CMK (cell line): ENCODE data around the gene FAM228B.
"Not testable (repeated sequence)": the region's sequence is repeated elsewhere in the genome, so short reads cannot be mapped to it uniquely, and the experiment has no call there.

Source experiments
- DNase-seq: peaks from one replicate; pipeline ENCODE4 v3.0.0-alpha.2; 2010; ENCODE audit warnings: low read depth

The FAM228B gene

DNA sequence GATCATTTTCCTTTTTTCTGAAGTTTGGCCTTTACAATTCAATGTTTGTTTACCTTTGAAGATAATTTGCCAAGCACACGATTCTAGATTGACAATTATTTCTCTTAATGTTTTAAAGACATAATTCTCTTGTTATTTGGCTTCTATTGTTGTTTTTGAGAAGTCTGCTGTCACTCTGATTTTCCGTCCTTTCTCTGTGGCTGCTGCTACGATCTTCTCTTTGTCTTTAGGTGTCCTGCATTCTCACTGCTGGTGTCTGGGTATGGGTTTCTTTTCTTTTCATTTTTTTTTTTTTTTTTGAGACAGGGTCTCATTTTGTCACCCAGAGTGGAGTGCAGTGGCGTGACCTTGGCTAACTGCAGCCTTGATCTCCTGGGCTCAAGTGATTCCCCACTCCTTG lies 36.4 kb downstream of the FAM228B start:
- no peak for DNase-seq

DNA sequence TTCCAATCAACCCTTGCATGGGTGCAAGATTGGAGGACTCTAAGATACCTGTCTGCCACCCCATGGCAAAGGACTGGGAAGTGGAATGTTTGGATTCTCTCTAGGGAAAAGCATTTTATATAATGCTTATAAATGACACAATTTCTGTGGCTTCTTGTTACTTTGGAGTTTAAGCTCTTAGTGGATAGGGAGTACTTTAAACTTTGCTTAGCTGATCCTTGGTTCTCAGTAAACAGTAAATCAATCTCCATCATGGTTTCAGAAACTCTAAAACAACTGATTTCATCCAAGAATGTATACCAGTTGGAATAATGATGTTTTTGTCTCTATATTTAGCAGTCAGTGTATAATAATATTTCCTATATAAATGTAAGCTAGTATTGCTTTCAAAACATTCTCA lies 37.5 kb downstream of the FAM228B start:
- DNase-seq: no peak

DNA sequence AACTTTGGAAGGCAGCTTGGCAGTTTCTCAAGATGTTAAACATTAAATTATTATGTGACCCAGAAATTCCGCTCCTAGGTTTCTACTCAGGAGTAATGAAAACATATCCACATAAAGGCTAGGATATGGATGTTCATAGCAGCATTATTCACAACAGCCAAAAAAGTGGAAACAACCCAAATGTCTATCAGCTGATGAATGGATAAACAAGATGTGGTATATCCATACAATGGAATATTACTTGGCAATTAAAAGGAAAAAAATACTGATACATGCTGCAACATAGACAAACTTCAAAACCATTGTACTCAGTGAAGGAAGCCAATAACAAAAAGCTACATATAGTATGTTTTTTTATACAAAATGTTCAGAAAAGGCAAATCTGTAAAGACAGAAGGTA lies 39.2 kb downstream of the FAM228B start:
- no peak for DNase-seq

DNA sequence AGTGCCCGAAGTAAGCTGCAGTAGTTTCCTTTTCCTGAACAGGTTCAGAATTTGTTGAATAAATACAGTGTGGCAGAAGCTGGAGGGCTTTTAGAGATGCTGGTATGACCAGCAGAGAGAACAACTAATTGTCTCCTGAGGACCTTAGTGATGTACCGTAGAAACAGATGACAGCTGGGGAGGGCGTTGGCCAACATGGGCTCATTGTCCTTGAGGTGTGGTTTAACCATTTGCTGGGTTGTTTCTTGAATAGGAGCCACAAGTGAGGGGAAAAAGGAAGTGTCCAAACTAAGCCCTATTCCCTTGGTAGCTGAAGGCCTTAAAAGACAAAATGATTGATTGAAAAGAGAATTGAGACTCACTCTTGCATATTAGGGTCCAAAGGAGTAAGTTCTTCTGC lies 39.9 kb downstream of the FAM228B start:
- DNase-seq: no peak

DNA sequence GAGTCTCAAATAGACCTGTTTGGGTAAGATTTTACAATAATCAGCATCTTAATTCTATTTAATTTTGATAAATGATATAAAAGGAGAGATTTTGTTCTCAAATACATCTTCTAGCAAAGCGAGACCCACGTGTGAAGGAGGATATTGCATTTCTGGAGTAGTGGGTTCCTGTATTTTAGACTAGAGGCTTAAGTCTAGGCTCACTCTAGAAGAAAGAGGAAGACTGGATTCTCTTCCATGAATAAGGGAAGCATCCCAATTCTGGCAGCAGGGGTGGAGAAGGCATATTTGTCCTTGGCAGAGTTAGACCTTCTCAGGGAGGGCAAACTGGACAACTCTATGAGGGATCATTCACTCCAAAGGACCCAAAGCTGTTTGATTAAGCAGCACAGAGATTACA lies 40.3 kb downstream of the FAM228B start:
- no peak for DNase-seq

DNA sequence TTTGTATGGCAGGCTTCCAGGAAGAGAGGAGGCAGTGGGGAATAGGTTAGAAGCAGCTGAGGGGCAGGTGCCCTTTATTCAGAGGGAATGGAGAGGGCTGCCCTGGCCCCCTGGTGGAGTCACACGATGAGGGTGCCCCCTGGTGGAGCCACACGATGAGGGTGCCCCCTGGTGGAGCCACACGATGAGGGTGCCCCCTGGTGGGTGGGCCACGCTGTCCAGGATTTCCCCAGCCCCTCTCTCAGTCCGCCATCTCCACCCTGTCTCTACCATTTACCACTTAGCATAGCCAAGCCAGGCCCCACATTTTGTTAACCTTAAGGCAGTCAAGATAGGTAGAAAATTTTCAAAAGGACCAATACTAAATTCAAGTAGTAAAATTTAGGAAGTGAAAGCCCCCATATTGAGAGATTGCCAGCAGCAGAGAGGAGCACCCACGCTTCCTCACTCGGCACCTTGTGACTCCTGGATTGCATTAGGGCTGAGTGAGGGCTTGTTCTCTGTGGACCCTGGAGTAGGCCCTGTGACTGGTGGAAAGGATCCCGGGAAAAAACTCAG lies 41.2 kb downstream of the FAM228B start:
- no peak for DNase-seq

DNA sequence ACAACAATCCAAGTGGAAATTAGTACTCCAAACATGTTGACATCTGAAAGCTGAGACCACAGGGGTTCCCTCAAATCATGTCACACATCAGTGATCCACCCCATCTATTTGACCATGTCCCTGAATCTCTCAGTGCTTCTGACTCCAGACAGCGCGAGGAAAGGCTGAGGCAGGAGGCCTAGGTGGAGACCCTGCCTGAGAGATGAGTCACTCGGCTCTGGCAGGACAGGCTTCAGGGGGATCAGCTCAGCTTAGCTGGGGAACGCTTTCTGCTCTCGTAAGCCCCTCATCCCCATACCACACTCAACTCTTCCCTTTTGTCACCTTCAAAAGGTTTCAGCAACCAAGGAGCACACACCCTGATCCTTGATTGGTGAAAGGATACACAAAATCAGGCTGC lies 45.8 kb downstream of the FAM228B start:
- no peak for DNase-seq

DNA sequence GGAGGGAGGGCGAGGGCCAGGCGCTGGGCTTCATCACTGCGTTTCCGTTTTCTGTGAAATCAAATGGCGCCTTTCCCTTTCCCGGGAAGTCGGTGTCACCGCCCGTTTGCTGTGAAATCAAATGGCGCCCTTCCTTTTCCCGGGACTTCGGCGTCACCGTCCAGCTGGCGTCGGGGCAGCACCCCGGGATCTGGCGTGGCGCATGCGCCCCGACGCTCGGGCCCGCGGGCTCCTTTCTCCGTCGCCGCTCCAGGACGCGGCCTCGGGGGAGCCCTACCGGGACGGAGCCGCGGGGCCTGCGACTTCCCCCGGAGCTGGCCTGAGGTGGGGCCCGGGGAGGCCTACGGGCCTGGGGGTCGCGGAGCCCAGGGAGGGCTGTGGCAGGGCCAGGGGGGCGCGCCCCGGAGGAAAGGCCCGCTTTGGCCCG lies 51.6 kb downstream of the FAM228B start, which contains the start of gene FAM228A:
FAM228A (plus strand) TSS at position 203 of the 427 bp plus-strand sequence. CDS start 428 bp downstream, outside the sequence.
- DNase-seq: no peak

DNA sequence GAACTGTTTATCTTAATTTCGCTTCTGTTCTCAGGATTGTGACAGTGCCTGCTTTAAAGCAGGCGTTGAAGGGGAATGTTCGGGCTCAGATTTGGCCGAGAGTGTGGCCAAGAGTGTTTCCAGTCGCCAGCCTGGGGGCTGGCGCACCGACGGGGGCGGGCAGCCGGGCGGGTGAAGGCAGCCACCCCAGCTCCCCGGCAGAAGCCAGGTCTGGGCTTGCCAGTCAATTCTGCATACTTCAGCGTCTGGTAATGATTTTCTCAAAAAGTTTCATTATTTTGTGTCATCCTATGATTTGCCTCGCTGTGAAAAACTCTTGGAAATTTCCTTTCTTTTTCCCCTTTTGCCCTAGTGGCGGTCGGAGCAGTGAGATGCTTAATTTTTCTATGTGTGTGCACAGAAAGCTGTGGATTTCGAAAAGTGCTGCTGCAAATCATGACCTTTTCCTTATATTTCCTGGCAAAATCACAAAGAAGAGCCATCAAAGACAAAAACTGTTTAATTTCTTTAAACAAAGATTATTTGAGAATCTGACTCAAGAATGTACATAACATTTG lies 52.4 kb downstream of the FAM228B start:
- no peak for DNase-seq

DNA sequence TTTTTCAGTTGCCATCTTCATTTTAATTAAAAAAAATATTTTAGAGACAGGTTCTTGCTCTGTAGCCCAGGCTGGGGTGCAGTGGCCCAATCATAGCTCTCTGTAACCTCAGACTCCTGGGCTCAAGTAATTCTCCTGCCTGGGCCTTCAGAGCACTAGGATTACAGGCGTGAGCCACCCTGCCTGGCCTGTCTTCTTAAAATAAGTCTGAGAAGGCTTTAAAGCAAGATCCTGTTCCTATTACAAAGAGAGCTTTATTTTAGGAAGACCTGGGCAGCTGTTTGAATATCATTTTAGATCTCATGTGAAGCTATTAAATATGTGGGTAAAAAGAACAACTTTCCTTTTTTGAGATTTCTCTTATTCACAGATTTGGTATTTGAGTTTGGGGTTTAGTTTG lies 53.1 kb downstream of the FAM228B start:
- no peak for DNase-seq

DNA sequence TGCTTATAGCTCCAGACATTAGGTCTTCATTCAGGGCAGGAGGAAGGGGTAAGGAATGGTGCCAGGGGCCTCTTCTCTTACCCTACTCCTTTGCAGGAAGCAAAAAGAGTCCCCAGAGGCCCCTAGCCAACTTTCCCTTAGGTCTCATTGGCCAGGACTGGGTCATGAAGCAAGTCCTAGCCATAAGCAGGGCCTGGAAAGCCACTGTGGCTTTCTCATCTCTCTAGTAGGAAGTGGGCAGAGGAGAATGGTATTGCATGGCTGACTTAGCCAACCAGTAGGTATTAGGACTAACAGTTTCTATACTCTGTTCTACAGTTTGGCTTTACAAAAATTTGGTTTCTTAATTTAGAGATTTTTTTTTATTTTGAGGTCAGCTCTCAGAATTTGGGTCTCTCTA lies 56.4 kb downstream of the FAM228B start:
- DNase-seq: no peak

DNA sequence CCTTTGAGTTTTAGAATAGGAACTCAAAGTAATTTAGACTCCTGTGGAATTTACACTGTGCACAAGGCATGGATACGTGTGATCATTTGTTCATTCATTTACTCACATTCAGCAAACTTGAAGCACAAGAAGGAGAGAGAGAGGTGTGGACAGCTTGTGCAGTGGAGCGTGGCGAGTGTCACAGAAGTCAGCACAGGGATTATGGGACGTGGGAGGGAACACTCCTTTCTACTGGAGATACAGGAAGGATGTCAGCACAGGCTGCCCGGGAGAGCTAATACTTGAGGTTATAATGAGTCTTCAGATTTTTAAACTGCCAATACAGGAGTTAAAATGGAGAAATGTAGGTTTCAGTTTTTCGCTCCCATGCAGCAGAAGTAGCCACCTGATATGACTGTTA lies 58.6 kb downstream of the FAM228B start:
- DNase-seq: no peak

DNA sequence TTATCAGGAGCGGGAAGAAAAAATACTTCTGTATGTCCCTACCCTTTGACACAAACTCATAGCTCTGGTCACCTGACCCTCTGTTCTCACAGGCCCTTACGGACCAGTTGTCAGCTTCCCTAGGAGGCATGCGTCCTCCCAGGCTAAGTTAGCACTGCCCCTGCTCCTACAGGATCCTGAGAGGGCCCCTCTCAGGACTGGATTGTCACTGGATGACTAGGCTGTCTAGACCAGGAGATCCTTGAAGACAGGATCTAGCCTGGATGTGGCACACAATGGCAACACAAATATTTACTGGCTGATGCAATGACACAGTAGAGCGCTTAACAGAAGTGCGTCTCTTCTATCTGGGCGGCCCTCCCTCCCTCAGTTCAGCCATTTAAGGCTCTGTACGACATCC lies 59.2 kb downstream of the FAM228B start:
- DNase-seq: no peak

DNA sequence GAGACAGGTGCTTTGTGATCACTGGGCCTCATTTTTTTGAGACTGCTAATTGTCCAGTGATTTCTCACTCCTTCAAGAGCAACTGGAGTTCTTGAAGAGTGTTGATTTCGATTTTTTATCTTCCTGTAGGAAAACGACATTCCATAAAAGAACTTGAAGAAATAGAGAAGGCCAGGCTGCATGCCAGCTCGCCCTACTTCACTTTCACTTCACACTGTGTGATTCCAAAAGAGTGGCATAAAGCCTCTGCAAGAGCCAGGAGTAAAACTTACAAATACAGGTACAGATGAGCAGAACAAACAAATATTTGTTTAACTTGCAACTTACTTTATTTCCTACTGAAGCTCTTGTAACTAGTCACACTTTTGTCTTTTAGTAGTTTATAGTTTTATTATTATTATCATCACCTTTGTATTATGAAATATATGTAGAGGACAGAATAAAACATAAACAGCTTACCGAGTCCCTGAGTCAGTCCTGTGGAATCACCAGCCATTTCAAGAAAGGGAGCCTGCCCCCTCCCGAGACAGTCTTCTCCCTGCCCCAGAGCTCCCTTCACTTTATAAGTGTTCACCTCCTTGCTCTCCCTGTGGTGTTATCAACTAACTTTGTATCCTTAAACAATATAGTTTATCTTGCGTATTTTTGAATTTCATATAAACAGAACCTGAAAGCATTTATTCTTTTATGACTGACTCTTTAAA lies 60.2 kb downstream of the FAM228B start:
- DNase-seq: no peak

DNA sequence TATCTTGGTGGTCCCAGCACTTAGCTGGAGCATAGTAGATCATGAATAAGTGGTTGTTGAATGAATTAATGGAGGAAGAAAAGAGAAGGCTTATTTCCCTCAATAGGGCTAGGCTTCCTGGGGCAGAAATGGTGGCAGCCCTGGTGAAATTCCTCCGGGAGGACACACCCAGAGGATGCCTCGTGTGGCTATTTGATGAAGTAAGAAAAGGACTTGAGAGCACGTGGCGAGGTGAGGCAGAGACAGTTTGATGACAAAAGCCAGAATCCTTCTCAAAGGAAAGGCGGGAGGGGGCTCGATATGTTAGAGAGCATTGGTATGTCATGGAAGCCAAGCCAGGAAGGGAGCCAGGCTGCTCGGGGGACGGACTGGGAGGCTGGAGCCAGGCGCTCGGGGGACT lies 66.3 kb downstream of the FAM228B start:
- DNase-seq: no peak

DNA sequence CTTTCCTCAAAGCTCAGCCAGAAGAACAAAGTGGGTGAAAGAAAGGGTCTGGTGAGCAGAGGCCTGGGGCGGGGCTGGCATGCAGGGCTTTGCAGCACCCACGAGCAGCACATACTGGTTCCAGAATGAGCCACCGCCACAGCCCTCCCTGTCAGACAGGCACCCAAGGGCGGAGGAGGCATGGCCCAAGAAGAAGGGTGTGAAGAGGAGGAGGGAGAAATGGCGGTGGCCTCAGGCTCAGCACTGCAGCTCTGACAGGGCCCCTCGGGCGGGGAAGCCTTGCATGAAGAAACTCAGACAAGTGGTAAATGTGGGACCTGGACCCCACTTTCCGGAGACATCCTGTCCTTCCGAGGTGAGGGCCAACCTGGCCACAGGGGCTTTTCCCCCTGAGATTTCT lies 67.2 kb downstream of the FAM228B start:
- no peak for DNase-seq

DNA sequence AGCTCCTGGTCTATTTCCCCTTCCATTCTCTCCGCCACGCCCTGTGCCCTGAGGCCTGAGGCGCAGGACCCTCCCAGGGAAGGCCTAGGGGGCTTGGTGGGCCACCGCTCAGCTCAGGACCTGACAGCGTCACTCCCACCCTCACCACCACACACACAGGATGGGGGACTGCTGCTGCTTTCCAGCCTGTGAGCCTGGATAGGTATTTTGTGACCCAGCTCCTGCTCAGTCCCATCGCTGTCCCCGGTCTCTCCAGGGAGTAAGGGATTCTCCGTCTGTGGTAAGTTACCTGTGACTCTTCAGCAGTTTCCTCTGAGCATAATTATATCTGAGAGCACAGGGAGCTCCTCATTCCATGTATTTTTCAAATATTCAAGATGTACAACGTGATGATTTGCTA lies 67.9 kb downstream of the FAM228B start:
- no peak for DNase-seq

DNA sequence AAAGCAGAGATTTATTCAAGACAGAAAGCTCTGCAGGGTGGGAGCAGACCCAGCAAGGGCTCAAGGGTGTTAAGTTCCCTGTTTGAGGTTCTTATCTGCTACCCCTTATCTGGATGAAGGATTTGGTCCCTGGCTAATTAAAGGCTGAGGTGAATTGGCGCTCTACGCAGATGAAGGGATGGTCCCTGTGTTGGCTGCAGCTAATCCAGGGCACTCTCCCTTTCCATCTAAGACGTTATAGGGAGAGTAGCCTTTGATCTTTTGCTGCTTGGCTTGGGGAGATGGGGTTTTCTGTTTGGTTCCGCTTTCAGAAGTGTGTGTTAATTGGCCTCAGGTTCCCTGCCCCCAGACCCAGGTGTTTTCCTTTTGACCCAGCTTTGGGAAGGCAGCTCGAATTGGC lies 68.6 kb downstream of the FAM228B start:
- no peak for DNase-seq

DNA sequence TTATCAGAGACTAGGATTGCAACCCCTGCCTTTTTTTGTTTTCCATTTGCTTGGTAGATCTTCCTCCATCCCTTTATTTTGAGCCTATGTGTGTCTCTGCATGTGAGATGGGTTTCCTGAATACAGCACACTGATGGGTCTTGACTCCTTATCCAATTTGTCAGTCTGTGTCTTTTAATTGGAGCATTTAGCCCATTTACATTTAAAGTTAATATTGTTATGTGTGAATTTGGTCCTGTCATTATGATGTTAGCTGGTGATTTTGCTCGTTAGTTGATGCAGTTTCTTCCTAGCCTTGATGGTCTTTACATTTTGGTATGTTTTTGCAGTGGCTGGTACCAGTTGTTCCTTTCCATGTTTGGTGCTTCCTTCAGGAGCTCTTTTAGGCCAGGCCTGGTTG lies 73.9 kb downstream of the FAM228B start:
- DNase-seq: not testable (repeated sequence)

DNA sequence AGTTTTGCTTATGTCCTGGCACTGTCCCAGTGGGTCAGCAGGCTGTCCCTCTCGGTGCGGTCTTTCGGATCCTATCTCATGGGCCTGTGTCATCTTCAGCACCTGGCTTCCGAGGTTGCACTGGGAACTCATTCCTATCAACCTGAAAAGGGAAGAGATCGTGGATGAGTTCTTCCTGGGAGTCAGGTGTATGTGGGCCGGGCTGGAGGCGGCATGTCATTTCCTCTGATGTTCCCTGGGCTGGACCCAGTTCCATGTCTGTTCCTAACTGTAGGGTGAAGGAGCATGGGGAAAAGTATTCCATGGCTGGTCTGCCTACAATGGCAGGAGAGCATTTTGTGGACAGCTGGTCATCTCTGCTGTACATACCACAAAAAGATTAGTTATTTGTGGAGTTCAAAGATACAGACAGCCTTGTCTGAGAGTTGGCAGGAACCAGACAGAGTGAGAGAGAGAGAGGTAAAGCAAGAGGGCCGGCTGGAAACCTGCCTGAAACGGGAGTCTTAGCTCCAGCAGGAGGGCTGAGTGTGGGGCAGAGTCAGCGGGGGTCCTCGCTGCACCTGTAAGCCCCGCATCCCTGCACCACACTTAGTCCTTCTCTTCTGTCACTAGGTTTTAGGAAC lies 76.8 kb downstream of the FAM228B start:
- DNase-seq: no peak

DNA sequence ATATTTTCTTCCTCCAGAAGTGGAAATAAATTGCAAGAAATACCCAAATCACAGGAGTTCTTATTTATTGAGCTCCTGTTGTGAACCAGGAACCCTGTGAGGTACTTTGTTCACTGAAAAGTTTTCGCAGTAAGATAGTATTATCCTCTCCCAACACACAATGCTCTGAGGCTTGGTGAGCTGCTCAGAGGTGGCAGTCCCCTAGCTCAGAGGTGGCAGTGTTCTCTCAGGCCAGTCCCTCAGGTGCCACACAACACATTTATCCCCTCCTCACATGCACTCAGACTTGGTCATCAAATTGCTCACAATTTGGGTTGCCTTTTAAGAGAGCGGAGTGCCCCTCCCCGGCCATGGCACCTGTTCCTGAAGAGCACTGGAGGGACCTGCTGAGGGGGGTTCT lies 77.5 kb downstream of the FAM228B start:
- DNase-seq: no peak

DNA sequence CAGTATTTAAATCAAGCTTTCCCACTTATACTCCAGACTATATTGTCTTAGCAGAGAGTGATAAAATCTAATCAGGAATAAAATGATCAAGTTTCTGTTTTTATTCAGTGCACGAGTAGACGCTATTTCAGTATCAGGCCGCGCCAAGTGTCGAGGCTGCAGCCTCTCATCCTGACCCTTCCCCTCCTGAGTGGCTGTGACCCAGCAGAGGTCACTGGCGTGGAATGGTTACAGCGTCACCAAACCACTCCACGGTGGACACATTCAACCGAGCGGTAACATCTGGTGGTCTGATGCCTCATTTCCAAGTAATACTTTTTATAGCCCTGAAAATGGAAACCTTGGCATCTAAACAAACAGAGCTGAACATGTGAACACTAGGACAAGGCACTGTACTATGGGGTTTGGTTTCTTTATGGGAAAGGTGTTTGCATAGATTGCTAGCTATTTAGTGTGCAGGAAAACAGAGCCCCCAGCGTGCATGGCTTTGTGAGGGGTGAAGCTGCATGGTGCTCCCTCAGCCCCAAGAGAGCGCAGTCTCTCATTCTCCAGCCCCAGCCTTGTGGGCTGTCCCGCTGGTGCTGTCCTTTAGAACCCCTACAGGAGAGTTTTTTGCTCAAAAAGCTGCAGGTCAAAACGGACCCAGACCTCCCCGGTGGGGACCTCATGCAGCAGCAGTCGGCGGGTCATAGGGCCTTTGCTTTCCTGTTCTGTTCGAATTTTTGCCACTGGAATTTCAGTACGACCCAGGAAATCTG lies 79.9 kb downstream of the FAM228B start:
- DNase-seq: no peak

DNA sequence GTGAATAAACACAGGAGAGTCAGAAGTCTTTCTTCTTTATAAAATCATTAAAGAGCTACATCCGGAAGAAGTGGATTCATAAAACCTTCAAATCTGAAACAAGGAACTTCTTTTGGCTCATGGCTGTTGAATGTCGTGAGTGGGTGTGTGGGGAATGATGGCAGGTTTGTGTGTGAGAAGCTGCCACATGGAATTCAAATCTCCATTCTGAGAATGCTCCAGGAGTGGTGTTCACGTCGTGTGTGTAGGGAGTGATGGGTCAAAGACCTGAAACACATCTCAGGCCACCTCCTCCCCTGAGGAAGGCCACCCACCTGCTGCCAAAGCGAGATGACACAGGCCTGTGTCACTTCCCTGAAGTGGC lies 80.5 kb downstream of the FAM228B start:
- no peak for DNase-seq
